Transverse colon (tissue), 4 donors: ENCODE data around the gene RUNX1.

Source experiments
- EP300 ChIP-seq: sonication (generic); formaldehyde crosslinking; IDR thresholded peaks from one replicate; pipeline ENCODE4 v1.6.1; 2017; ENCODE audit warnings: antibody characterized with exemption, low read depth
- POLR2A ChIP-seq: fragments of 450-650 bp; IDR thresholded peaks from one replicate; pipeline ENCODE4 v1.6.1; 2016; ENCODE audit warnings: antibody characterized with exemption, mild to moderate bottlenecking, moderate library complexity
- POLR2AphosphoS5 ChIP-seq, 3 donors: sonication (generic); formaldehyde crosslinking; IDR thresholded peaks; one replicate each; pipeline ENCODE4 v1.6.1; 2016; ENCODE audit warnings: antibody characterized with exemption in 3 of 3
- TF ChIP-seq, protein P1 (sequence below), 5 experiments: fragments of 200-600 bp in 3 of 5; fragments of 450-650 bp in 2 of 5; sonication (generic) in 3 of 5; IDR thresholded peaks; 1 replicate in 2 of 5; 2 replicates in 3 of 5; pipeline ENCODE4 v1.5.1; 2016 to 2017; ENCODE audit warnings: antibody characterized with exemption in 5 of 5, inconsistent platforms in 3 of 5, mild to moderate bottlenecking in 2 of 5, moderate library complexity in 1 of 5

- TF ChIP-seq, protein P1, sequence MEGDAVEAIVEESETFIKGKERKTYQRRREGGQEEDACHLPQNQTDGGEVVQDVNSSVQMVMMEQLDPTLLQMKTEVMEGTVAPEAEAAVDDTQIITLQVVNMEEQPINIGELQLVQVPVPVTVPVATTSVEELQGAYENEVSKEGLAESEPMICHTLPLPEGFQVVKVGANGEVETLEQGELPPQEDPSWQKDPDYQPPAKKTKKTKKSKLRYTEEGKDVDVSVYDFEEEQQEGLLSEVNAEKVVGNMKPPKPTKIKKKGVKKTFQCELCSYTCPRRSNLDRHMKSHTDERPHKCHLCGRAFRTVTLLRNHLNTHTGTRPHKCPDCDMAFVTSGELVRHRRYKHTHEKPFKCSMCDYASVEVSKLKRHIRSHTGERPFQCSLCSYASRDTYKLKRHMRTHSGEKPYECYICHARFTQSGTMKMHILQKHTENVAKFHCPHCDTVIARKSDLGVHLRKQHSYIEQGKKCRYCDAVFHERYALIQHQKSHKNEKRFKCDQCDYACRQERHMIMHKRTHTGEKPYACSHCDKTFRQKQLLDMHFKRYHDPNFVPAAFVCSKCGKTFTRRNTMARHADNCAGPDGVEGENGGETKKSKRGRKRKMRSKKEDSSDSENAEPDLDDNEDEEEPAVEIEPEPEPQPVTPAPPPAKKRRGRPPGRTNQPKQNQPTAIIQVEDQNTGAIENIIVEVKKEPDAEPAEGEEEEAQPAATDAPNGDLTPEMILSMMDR (IDR thresholded peaks at IDR 0.05), result no peak
- no peak for TF ChIP-seq POLR2AphosphoS5 (IDR thresholded peaks at IDR 0.05)
- TF ChIP-seq POLR2A, result no peak
- TF ChIP-seq EP300, result no peak
Observed at GRCh38 chr21:34946385-34946840, 102.7 kb downstream of the RUNX1 start.
